A673 (cell line): ENCODE results near the gene EHD3.

Experiments
- CTCF ChIP-seq: fragments of 300-800, 200-600 bp; sonication (generic); conservative IDR thresholded peaks from 2 replicates; pipeline ENCODE4 v1.5.1; 2017; ENCODE audit warnings: low read depth, mild to moderate bottlenecking, antibody characterized with exemption, low read length, moderate library complexity, mixed read lengths
- EZH2 ChIP-seq: fragments of 200-600 bp; sonication (generic); IDR thresholded peaks from 2 replicates; pipeline ENCODE4 v1.6.1; 2017; ENCODE audit warnings: borderline replicate concordance, low read depth, mild to moderate bottlenecking, mixed read lengths, antibody characterized with exemption, low read length; ENCODE audit not compliant: poor library complexity, severe bottlenecking

- TF ChIP-seq CTCF (no peak), EZH2 (no peak)
Measured at GRCh38 chr2:31202833-31203232, 31.1 kb upstream of the EHD3 start.
